GM21619 (cell line): ENCODE results near the gene BORCS5.
"Not testable (repeated sequence)": the region's sequence is repeated elsewhere in the genome, so short reads cannot be mapped to it uniquely, and the experiment has no call there.

Experiments
- ATAC-seq: cut with Tn5 transposase; IDR thresholded peaks from one replicate; pipeline ENCODE4 v1.9.1; 2021; ENCODE audit not compliant: unreplicated experiment

The BORCS5 gene

GRCh38 chr12:12351468-12352185 lies 5.3 kb upstream of the BORCS5 start:
- ATAC-seq, result not testable (repeated sequence)

GRCh38 chr12:12353276-12353675 lies 3.6 kb upstream of the BORCS5 start:
- no peak for ATAC-seq

GRCh38 chr12:12353807-12354206 lies 3.1 kb upstream of the BORCS5 start:
- no peak for ATAC-seq

DNA sequence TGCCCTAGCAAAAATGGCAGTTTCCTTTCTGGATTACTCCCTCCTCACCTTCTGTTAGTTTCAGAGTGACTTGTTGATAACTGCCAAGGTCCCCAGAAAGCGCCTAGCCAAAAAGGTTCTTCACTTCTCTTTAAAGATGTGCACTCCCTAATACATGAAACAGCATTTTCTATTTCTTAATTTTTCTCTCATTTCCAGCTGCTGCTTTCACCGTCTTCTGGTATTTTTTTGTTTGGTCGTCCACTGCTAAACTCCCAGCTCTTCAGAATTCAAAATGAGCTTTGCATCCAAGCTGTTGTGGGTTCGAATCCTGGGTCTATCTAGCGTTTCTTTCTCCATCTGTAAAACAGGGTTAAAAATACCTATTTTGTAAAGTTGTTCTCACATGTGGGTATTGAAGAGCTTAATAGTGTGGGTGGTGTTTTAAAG lies 397 bp upstream of the BORCS5 start:
- ATAC-seq, result no peak

DNA sequence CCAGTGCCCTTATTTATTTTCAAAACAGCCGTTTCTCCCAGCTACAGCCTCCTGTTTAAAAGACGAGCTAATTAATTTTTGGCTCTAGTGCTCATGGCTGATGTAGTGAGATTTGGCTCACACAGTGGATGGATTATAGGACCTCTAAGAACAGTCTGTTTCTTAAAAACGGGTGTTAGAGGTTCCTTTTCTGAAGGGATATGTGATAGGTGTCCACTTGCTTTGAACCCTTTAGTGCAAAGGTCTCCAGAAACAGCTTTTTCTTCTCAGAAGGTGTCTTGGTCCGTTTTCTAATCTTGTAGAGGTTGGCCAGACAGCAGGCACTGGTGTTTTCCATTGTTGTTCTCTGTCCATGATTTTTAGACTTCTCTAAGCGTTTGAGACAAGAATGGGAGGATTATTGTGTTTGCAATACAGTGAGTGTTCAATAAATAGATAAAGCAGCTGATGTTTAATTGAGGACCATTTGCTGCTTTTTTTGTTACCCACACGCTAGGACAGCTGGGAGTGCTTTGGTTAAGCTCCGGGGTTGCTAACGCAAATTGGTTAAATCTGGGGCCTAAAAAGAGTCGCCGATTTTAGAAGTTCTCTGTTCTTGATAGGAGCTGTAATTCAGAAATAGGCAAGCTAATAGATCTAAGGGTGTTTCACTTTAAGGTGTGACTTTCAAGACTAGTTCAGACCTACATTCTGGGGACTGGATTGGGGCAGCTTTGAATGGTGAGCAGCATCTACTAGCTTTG lies 1.0 kb downstream of the BORCS5 start:
- no peak for ATAC-seq

DNA sequence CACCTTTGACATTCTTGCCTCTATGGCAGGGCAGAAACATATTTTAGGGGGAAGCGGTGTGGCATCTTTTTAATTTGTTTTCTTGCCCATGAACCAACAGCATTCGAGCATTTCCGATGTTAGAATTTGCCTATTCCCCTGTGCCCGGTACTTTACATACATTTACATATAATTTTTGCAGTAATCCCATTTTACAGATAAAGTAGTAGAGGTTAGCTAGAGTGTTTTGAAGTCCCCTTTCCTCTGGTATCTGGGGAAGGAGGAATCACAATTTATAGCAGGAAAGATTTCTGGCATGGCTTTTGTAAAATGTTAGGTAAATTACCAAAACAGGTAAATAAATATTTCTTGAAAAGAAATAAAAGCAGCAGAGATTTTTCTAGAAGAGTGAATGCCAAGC lies 1.6 kb downstream of the BORCS5 start:
- ATAC-seq, result no peak

GRCh38 chr12:12364787-12365445 lies 8.0 kb downstream of the BORCS5 start:
- ATAC-seq, result no peak

- no peak for ATAC-seq
These were observed 8.5 kb downstream of the BORCS5 start for GRCh38 chr12:12365446-12365802.

GRCh38 chr12:12365931-12366431 lies 9.1 kb downstream of the BORCS5 start:
- ATAC-seq, result no peak

GRCh38 chr12:12366701-12367481 lies 10.0 kb downstream of the BORCS5 start:
- ATAC-seq, result no peak

- ATAC-seq, result no peak
These were observed 10.7 kb downstream of the BORCS5 start for GRCh38 chr12:12367482-12367998.

DNA sequence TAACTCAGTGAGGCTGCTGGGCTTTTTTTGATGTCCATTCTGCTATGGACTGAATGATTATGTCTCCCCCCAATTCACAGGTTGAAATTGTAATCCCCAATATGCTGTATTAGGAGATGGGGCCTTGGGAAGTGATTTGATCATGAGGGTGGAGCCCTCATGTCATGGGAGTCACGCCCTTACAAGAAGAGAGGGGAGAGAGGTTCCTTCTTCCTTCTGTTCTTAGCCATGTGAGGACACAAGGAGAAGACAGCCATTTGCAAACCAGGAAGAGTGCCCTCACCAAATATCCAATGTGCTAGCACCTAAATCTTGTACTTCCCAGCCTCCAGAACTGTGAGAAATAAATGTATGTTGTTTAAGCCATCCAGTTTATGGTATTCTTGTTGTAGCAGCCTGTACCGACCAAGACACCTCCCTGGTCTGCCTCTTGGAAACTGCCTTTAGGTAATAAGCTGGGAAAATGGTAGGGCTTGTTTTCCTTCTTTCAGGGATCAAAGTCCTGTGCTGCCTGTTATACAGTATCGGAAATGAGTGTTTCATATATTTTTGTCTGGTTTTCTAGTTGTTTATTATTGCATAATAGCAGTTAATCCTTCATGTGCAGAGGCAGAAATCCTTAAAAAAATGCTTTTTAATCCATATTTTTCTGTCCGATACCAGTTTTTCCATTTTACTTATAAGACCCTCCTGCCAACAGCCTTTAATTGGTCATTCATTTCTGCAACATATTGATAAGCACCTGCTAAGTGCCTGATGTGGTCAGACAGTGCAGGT lies 16.3 kb downstream of the BORCS5 start:
- ATAC-seq, result no peak

- ATAC-seq, result no peak
These were observed 20.0 kb downstream of the BORCS5 start for GRCh38 chr12:12376646-12377448.

GRCh38 chr12:12378616-12379015 lies 21.7 kb downstream of the BORCS5 start:
- ATAC-seq, result no peak

GRCh38 chr12:12379831-12380730 lies 23.2 kb downstream of the BORCS5 start:
- no peak for ATAC-seq

GRCh38 chr12:12380949-12381593 lies 24.2 kb downstream of the BORCS5 start:
- ATAC-seq, result no peak

GRCh38 chr12:12381982-12382381 lies 25.1 kb downstream of the BORCS5 start:
- no peak for ATAC-seq
